Common myeloid progenitor, CD34-positive (primary cell): ENCODE data around the gene UROC1.

Experiments used
- CTCF ChIA-PET: fragments of 350-600 bp; sonication (Branson Sonifier 250); formaldehyde crosslinking; loops from one replicate; lab custom pipeline; 2021; ENCODE audit warnings: antibody characterized with exemption; lab: Charles Lee
- POLR2A ChIA-PET: fragments of 350-600 bp; sonication (Branson Sonifier 250); formaldehyde crosslinking; loops from one replicate; lab custom pipeline; 2021; ENCODE audit warnings: antibody characterized with exemption; lab: Charles Lee
- DNase-seq, 3 donors: peaks; one replicate each; pipeline versions ENCODE4 v3.0.0 to v3.0.0-alpha.2; 2013
- H3K27ac ChIP-seq, 2 experiments: 1 replicate in 1 of 2; 2 replicates in 1 of 2; pipeline ENCODE4 v1.7.0; 2013; ENCODE audit warnings: inconsistent platforms in 2 of 2, low read length in 2 of 2, mild to moderate bottlenecking in 2 of 2, low read depth in 1 of 2, moderate library complexity in 1 of 2; ENCODE audit not compliant: severe bottlenecking in 2 of 2, insufficient read depth in 1 of 2, poor library complexity in 1 of 2
- H3K27me3 ChIP-seq, 5 experiments: replicated peaks in 2 of 5; 1 replicate in 3 of 5; 2 replicates in 2 of 5; pipeline versions ENCODE4 v1.6.1 to v1.7.0; 2013; ENCODE audit warnings: low read length in 4 of 5, mild to moderate bottlenecking in 2 of 5, moderate library complexity in 2 of 5, inconsistent platforms in 1 of 5; ENCODE audit not compliant: insufficient read depth in 5 of 5, control insufficient read depth in 4 of 5
- H3K36me3 ChIP-seq, 4 experiments: 1 replicate in 2 of 4; 2 replicates in 2 of 4; pipeline versions ENCODE4 v1.6.1 to v1.7.0; 2013; ENCODE audit warnings: low read length in 3 of 4, control low read depth in 1 of 4, mild to moderate bottlenecking in 1 of 4; ENCODE audit not compliant: control insufficient read depth in 4 of 4, insufficient read depth in 4 of 4
- H3K4me1 ChIP-seq, 4 experiments: 1 replicate in 3 of 4; 2 replicates in 1 of 4; pipeline versions ENCODE4 v1.6.1 to v1.7.1; 2013; ENCODE audit warnings: low read length in 3 of 4, mild to moderate bottlenecking in 3 of 4, control low read depth in 1 of 4, inconsistent platforms in 1 of 4, moderate library complexity in 1 of 4; ENCODE audit not compliant: control insufficient read depth in 4 of 4, insufficient read depth in 4 of 4; ENCODE audit errors: control extremely low read depth in 1 of 4
- H3K4me3 ChIP-seq, 7 experiments: 1 replicate in 4 of 7; 2 replicates in 3 of 7; pipeline versions ENCODE4 v1.5.1 to v1.7.0; 2013; ENCODE audit warnings: mild to moderate bottlenecking in 7 of 7, low read length in 6 of 7, moderate library complexity in 6 of 7, inconsistent platforms in 2 of 7, low read depth in 2 of 7, control low read depth in 1 of 7; ENCODE audit not compliant: insufficient read depth in 4 of 7, control insufficient read depth in 1 of 7; ENCODE audit errors: extremely low read depth in 1 of 7
- H3K9me3 ChIP-seq, 5 experiments: 1 replicate in 4 of 5; 2 replicates in 1 of 5; pipeline versions ENCODE4 v1.6.1 to v1.7.1; 2013; ENCODE audit warnings: low read length in 4 of 5, mild to moderate bottlenecking in 2 of 5, inconsistent platforms in 1 of 5, low read depth in 1 of 5, moderate library complexity in 1 of 5; ENCODE audit not compliant: control insufficient read depth in 4 of 5, insufficient read depth in 2 of 5; ENCODE audit errors: control extremely low read depth in 1 of 5
- WGBS: methylation state at CpG from one replicate; pipeline ENCODE4 v1.1.5; 2013; ENCODE audit not compliant: insufficient coverage; 5-methylcytosine and 5-hydroxymethylcytosine counted together

The UROC1 gene

GRCh38 chr3:126456766-126457388 lies 60.7 kb downstream of the UROC1 start:
- CTCF ChIA-PET = no interaction called here
- H3K27ac ChIP-seq = no peak overlapping the region

GRCh38 chr3:126456211-126456610 lies 61.4 kb downstream of the UROC1 start:
- Histone ChIP-seq H3K36me3 (peaks cover 33 to 84% (median 65%) of the 10 kb centered on the region in 4 experiments), H3K4me1 (no peaks in the 10 kb centered on the region), H3K9me3 (no peaks in the 10 kb centered on the region), H3K27ac (no peak overlapping the region), H3K4me3 (no peak overlapping the region), H3K27me3 (no peaks in the 10 kb centered on the region)
- ChIA-PET CTCF (interaction anchor here (0.6 to 0.9 kb wide), 3 partner anchors 9 to 1433 kb away, joined by 4 to 5 read pairs (median 5); no protein-coding TSS in a partner anchor), POLR2A (no interaction called here)
- WGBS = 71% methylated on average over 4 of the region's 4 CpGs
- DNase-seq = no peak

More at GRCh38 chr3:126456766-126457388, 60.7 kb downstream of the UROC1 start:
- no peaks in the 10 kb centered on the region for H3K4me1 ChIP-seq
- 94% methylated on average over 10 of the region's 12 CpGs for WGBS
- no peak for DNase-seq
- H3K36me3 ChIP-seq = peaks cover 35 to 84% (median 66%) of the 10 kb centered on the region in 4 experiments
- POLR2A ChIA-PET = no interaction called here
- H3K27me3 ChIP-seq = no peaks in the 10 kb centered on the region
- no peak overlapping the region for H3K4me3 ChIP-seq
- no peaks in the 10 kb centered on the region for H3K9me3 ChIP-seq

- H3K4me1 ChIP-seq = no peaks in the 10 kb centered on the region
- no peak overlapping the region for H3K27ac ChIP-seq
- peaks cover 23 to 85% (median 64%) of the 10 kb centered on the region in 4 experiments for H3K36me3 ChIP-seq
- POLR2A ChIA-PET = no interaction called here
- WGBS = 100% methylated on average over 6 of the region's 6 CpGs
- CTCF ChIA-PET = interaction anchor here (1.0 kb wide), 1 partner anchor 17 kb away, joined by 3 read pairs; no protein-coding TSS in a partner anchor
- H3K27me3 ChIP-seq = no peaks in the 10 kb centered on the region
- no peak for DNase-seq
- H3K9me3 ChIP-seq = no peaks in the 10 kb centered on the region
- no peak overlapping the region for H3K4me3 ChIP-seq
Observed at GRCh38 chr3:126454437-126455198, 63.0 kb downstream of the UROC1 start.

- no peak for DNase-seq
- Histone ChIP-seq H3K36me3 (peaks cover 20 to 84% (median 62%) of the 10 kb centered on the region in 4 experiments), H3K9me3 (no peaks in the 10 kb centered on the region), H3K27ac (no peak overlapping the region), H3K27me3 (no peaks in the 10 kb centered on the region), H3K4me1 (no peaks in the 10 kb centered on the region), H3K4me3 (no peak overlapping the region)
- CTCF ChIA-PET = no interaction called here
- POLR2A ChIA-PET = no interaction called here
- no CpG with 5 or more reads among the region's 1 CpG for WGBS
Observed at GRCh38 chr3:126454025-126454424, 63.5 kb downstream of the UROC1 start.

- no peak overlapping the region for H3K4me3 ChIP-seq
- no peaks in the 10 kb centered on the region for H3K4me1 ChIP-seq
- H3K27ac ChIP-seq = no peak overlapping the region
- H3K36me3 ChIP-seq = peaks cover 13 to 84% (median 58%) of the 10 kb centered on the region in 4 experiments
- no peak for DNase-seq
- WGBS = 95% methylated on average over 4 of the region's 9 CpGs
- no peaks in the 10 kb centered on the region for H3K27me3 ChIP-seq
- H3K9me3 ChIP-seq = no peaks in the 10 kb centered on the region
- CTCF ChIA-PET = interaction anchor here (0.7 kb wide), 1 partner anchor 10 kb away, joined by 3 read pairs; no protein-coding TSS in a partner anchor
- POLR2A ChIA-PET = no interaction called here
Observed at GRCh38 chr3:126452213-126452612, 65.4 kb downstream of the UROC1 start.

GRCh38 chr3:126451511-126451910 lies 66.1 kb downstream of the UROC1 start:
- Histone ChIP-seq H3K4me1 (no peaks in the 10 kb centered on the region), H3K27ac (no peak overlapping the region), H3K9me3 (no peaks in the 10 kb centered on the region), H3K4me3 (no peak overlapping the region), H3K36me3 (peaks cover 11 to 77% (median 51%) of the 10 kb centered on the region in 4 experiments), H3K27me3 (no peaks in the 10 kb centered on the region)
- DNase-seq = no peak
- WGBS = 96% methylated on average over 11 of the region's 12 CpGs
- CTCF ChIA-PET = interaction anchor here (1.3 kb wide), 2 partner anchors 9 to 20 kb away, joined by 3 to 4 read pairs; no protein-coding TSS in a partner anchor
- POLR2A ChIA-PET = no interaction called here

GRCh38 chr3:126450744-126451143 lies 66.8 kb downstream of the UROC1 start:
- Histone ChIP-seq H3K36me3 (peaks cover 8 to 75% (median 50%) of the 10 kb centered on the region in 4 experiments), H3K27me3 (no peaks in the 10 kb centered on the region), H3K4me1 (no peaks in the 10 kb centered on the region), H3K9me3 (no peaks in the 10 kb centered on the region), H3K27ac (no peak overlapping the region), H3K4me3 (no peak overlapping the region)
- DNase-seq = no peak
- ChIA-PET CTCF (interaction anchor here (1.3 kb wide), 2 partner anchors 9 to 21 kb away, joined by 3 to 4 read pairs; no protein-coding TSS in a partner anchor), POLR2A (no interaction called here)
- 100% methylated on average over 2 of the region's 3 CpGs for WGBS
